B cell (primary cell): Measurements from ENCODE around the gene TPK1. TPM values are rescaled to one million over a fixed set of nuclear protein-coding genes. Genes with fewer than 3 reads are reported as not detected.

Experiments used
- ATAC-seq: fragments of 200-7000 bp; cut with Tn5 transposase; one replicate; pipeline ENCODE4 v1.10.0; 2021; ENCODE audit warnings: low read depth, mild to moderate bottlenecking, moderate number of reproducible peaks, moderate library complexity
- CTCF ChIA-PET: fragments of 350-600 bp; sonication (Branson Sonifier 250); formaldehyde crosslinking; loops from one replicate; lab custom pipeline; 2021; ENCODE audit warnings: antibody characterized with exemption, inconsistent platforms; lab: Charles Lee
- POLR2A ChIA-PET: fragments of 350-600 bp; sonication (Branson Sonifier 250); formaldehyde crosslinking; loops from one replicate; lab custom pipeline; 2021; ENCODE audit warnings: antibody characterized with exemption; lab: Charles Lee
- DNase-seq: peaks from one replicate; pipeline ENCODE4 v3.0.0; 2013
- H2AFZ ChIP-seq: 2 replicates; pipeline ENCODE4 v1.6.1; 2012; ENCODE audit warnings: mild to moderate bottlenecking, low read depth, low read length; ENCODE audit not compliant: insufficient read depth, poor library complexity, severe bottlenecking
- H3K27ac ChIP-seq, 2 donors: 1 replicate in 1 of 2; 2 replicates in 1 of 2; pipeline ENCODE4 v1.5.1; 2012 to 2013; ENCODE audit warnings: low read length in 2 of 2, mild to moderate bottlenecking in 2 of 2, moderate library complexity in 1 of 2
- H3K27me3 ChIP-seq, 4 experiments: fragments of 200-600 bp in 1 of 4; sonication (generic) in 1 of 4; replicated peaks in 1 of 4; 1 replicate in 2 of 4; 2 replicates in 2 of 4; pipeline versions ENCODE4 v1.6.1 to v1.7.0; 2013 to 2016; ENCODE audit warnings: low read length in 3 of 4, mild to moderate bottlenecking in 2 of 4, mixed read lengths in 1 of 4, moderate library complexity in 1 of 4; ENCODE audit not compliant: insufficient read depth in 4 of 4, control insufficient read depth in 3 of 4; ENCODE audit errors: control extremely low read depth in 1 of 4
- H3K36me3 ChIP-seq, 2 experiments: replicated peaks in 1 of 2; 1 replicate in 1 of 2; 2 replicates in 1 of 2; pipeline versions ENCODE4 v1.6.1 to v1.7.1; 2013; ENCODE audit warnings: low read length in 1 of 2; ENCODE audit not compliant: insufficient read depth in 2 of 2, control insufficient read depth in 1 of 2; ENCODE audit errors: control extremely low read depth in 1 of 2, extremely low read depth in 1 of 2
- H3K4me1 ChIP-seq, 2 donors: fragments of 200-600 bp in 1 of 2; sonication (generic) in 1 of 2; 1 replicate in 1 of 2; 2 replicates in 1 of 2; pipeline versions ENCODE4 v1.5.1 to v1.6.1; 2013 to 2017; ENCODE audit warnings: low read length in 2 of 2; ENCODE audit not compliant: control insufficient read depth in 2 of 2, insufficient read depth in 2 of 2
- H3K4me2 ChIP-seq: replicated peaks from 2 replicates; pipeline ENCODE3; 2012; ENCODE audit warnings: mild to moderate bottlenecking, low read depth, low read length; ENCODE audit not compliant: poor library complexity, severe bottlenecking
- H3K4me3 ChIP-seq, 5 experiments: fragments of 200-600 bp in 1 of 5; sonication (generic) in 1 of 5; 1 replicate in 3 of 5; 2 replicates in 2 of 5; pipeline versions ENCODE4 v1.5.1 to v1.7.0; 2011 to 2016; ENCODE audit warnings: low read length in 4 of 5, mild to moderate bottlenecking in 4 of 5, low read depth in 2 of 5, control low read depth in 1 of 5, moderate library complexity in 1 of 5; ENCODE audit not compliant: insufficient read depth in 1 of 5; ENCODE audit errors: control extremely low read depth in 1 of 5, extremely low read depth in 1 of 5
- H3K79me2 ChIP-seq: fragments of 200-600 bp; sonication (generic); one replicate; pipeline ENCODE4 v1.6.0; 2016; ENCODE audit warnings: low read length; ENCODE audit not compliant: control insufficient read depth, insufficient read depth
- H3K9ac ChIP-seq: fragments of 200-600 bp; sonication (generic); 2 replicates; pipeline ENCODE4 v1.6.1; 2017; ENCODE audit warnings: mild to moderate bottlenecking, low read length, moderate library complexity
- H3K9me3 ChIP-seq, 3 donors: one replicate each; pipeline versions ENCODE4 v1.6.1 to v1.7.1; 2013; ENCODE audit warnings: low read length in 2 of 3; ENCODE audit not compliant: control insufficient read depth in 2 of 3, insufficient read depth in 1 of 3; ENCODE audit errors: control extremely low read depth in 1 of 3
- H4K20me1 ChIP-seq: 2 replicates; pipeline ENCODE4 v1.6.0; 2012; ENCODE audit warnings: mild to moderate bottlenecking, low read length; ENCODE audit not compliant: insufficient read depth, control insufficient read depth, poor library complexity, severe bottlenecking
- H3K27ac Mint-ChIP-seq: one replicate; pipeline ENCODE4 v1.8.0; 2021; ENCODE audit warnings: mixed read lengths
- H3K27me3 Mint-ChIP-seq: one replicate; pipeline ENCODE4 v1.8.0; 2021; ENCODE audit warnings: mixed read lengths
- H3K4me1 Mint-ChIP-seq: one replicate; pipeline ENCODE4 v1.8.0; 2021; ENCODE audit warnings: mixed read lengths
- H3K4me3 Mint-ChIP-seq: one replicate; pipeline ENCODE4 v1.8.0; 2021; ENCODE audit warnings: mixed read lengths
- H3K9me3 Mint-ChIP-seq: one replicate; pipeline ENCODE4 v1.8.0; 2022; ENCODE audit warnings: mixed read lengths; ENCODE audit not compliant: insufficient read depth
- CTCF ChIP-seq: fragments of 200-600 bp; IDR thresholded peaks from one replicate; pipeline ENCODE4 v1.8.0; 2022; ENCODE audit warnings: antibody characterized with exemption, mild to moderate bottlenecking
- EZH2 ChIP-seq: IDR thresholded peaks from 2 replicates; pipeline ENCODE4 v1.6.1; 2012; ENCODE audit warnings: borderline replicate concordance, low read depth, mild to moderate bottlenecking, moderate library complexity, low read length; ENCODE audit not compliant: insufficient read depth, poor library complexity, severe bottlenecking
- WGBS: methylation state at CpG from one replicate; pipeline ENCODE4 v1.1.5; 2013; ENCODE audit warnings: missing lambda C conversion rate; ENCODE audit not compliant: insufficient coverage; 5-methylcytosine and 5-hydroxymethylcytosine counted together
- intact Hi-C: fragments of 100-400 bp; cut with micrococcal nuclease; formaldehyde crosslinking; loops from one replicate; pipeline ENCODE4 v1.10.0; 2022
- polyA plus RNA-seq: library from polyadenylated mRNA; depleted of rRNA; stranded (reverse); fragments of >200 nt; gene quantifications from 2 replicates; pipeline ENCODE4 v1.2.3, GENCODE V29; 2012
- total RNA-seq, 2 donors: library from RNA; stranded (reverse); fragments of 120-200 nt in 1 of 2; gene quantifications; 1 replicate in 1 of 2; 2 replicates in 1 of 2; pipeline versions ENCODE4 v1.2.3 to v1.2.4, GENCODE V29; 2013 to 2022

Gene TPK1
- total and polyA plus RNA-seq, 2 donors (not counting 1 experiment from before 2014, with no cell fraction given), result 13.7 to 26.4 TPM

GRCh38 chr7:144481833-144482232 is 354.0 kb downstream of the TPK1 start:
- H3K27me3 Mint-ChIP-seq, result no peaks in the 10 kb centered on the region
- peaks cover 3% of the 10 kb centered on the region for H3K9me3 Mint-ChIP-seq
- Histone ChIP-seq H3K9ac (no peak overlapping the region), H3K4me1 (no peaks in the 10 kb centered on the region), H3K27ac (no peak overlapping the region), H3K9me3 (peaks cover 0 to 5% (median 0%) of the 10 kb centered on the region in 3 donors), H3K27me3 (no peaks in the 10 kb centered on the region), H3K36me3 (no peaks in the 10 kb centered on the region), H3K4me3 (no peak overlapping the region), H2AFZ (no peak overlapping the region), H3K79me2 (no peaks in the 10 kb centered on the region), H3K4me2 (no peak overlapping the region), H4K20me1 (no peaks in the 10 kb centered on the region)
- CTCF ChIA-PET, result no interaction called here
- WGBS, result 20% methylated on average over 1 of the region's 3 CpGs
- intact Hi-C loops, result no loop called here
- DNase-seq (no peak), ATAC-seq (no peak)
- no peak overlapping the region for H3K27ac Mint-ChIP-seq
- H3K4me1 Mint-ChIP-seq, result no peaks in the 10 kb centered on the region
- POLR2A ChIA-PET, result no interaction called here
- TF ChIP-seq CTCF, result no peak
- no peak for TF ChIP-seq EZH2
- no peak overlapping the region for H3K4me3 Mint-ChIP-seq

GRCh38 chr7:144477348-144477747 is 358.5 kb downstream of the TPK1 start:
- Histone ChIP-seq H4K20me1 (no peaks in the 10 kb centered on the region), H3K4me1 (peaks cover 14 to 18% of the 10 kb centered on the region in 2 donors), H2AFZ (no peak overlapping the region), H3K4me2 (no peak overlapping the region), H3K27ac (no peak overlapping the region), H3K27me3 (no peaks in the 10 kb centered on the region), H3K4me3 (no peak overlapping the region), H3K79me2 (no peaks in the 10 kb centered on the region), H3K9ac (no peak overlapping the region), H3K36me3 (no peaks in the 10 kb centered on the region), H3K9me3 (no peaks in the 10 kb centered on the region)
- ATAC-seq, result no peak
- no peak overlapping the region for H3K4me3 Mint-ChIP-seq
- no peaks in the 10 kb centered on the region for H3K9me3 Mint-ChIP-seq
- H3K27me3 Mint-ChIP-seq, result no peaks in the 10 kb centered on the region
- peaks cover 31% of the 10 kb centered on the region for H3K4me1 Mint-ChIP-seq
- DNase-seq, result no peak
- H3K27ac Mint-ChIP-seq, result no peak overlapping the region
- intact Hi-C loops, result no loop called here
- no CpG with 5 or more reads among the region's 1 CpG for WGBS
- CTCF ChIA-PET, result no interaction called here
- TF ChIP-seq EZH2 (no peak), CTCF (no peak)
- POLR2A ChIA-PET, result interaction anchor here (0.6 kb wide), 1 partner anchor 1142 kb away, joined by 3 read pairs; no protein-coding TSS in a partner anchor
